HCT116 (cell line): ENCODE measurements around the gene PHF21B. TPM values are rescaled to one million over a fixed set of nuclear protein-coding genes. Genes with fewer than 3 reads are reported as not detected.

Source experiments
- ATAC-seq: fragments of 200-7000 bp; cut with Tn5 transposase; 2 replicates; pipeline ENCODE4 v1.9.1; 2020; ENCODE audit warnings: mild to moderate bottlenecking, moderate library complexity
- BruUV-seq: library from RNA; stranded (reverse); fragments of 400-500 nt; replicated peaks from 2 replicates; lab custom pipeline; 2021; lab: Mats Ljungman, UMichigan
- CTCF ChIA-PET: fragments of 300-600 bp; sonication (Branson Sonifier 250); formaldehyde crosslinking; loops from one replicate; lab custom pipeline; 2021; ENCODE audit warnings: antibody characterized with exemption; lab: Charles Lee
- POLR2A ChIA-PET: fragments of 300-600, 350-600 bp; sonication (Branson Sonifier 250); formaldehyde crosslinking; loops from one replicate; lab custom pipeline; 2021; ENCODE audit warnings: antibody characterized with exemption; lab: Charles Lee
- RAD21 ChIA-PET, 2 experiments: fragments of 300-600 bp; sonication (Branson Sonifier 250); formaldehyde crosslinking; loops; one replicate each; lab custom pipeline; 2023; ENCODE audit warnings: low total read pairs in 2 of 2; ENCODE audit not compliant: uncharacterized antibody in 2 of 2, unreplicated experiment in 2 of 2, low non-redundant PET in 1 of 2; lab: Charles Lee
- DNase-seq: peaks from one replicate; pipeline ENCODE4 v3.0.0-alpha.2; 2010; ENCODE audit warnings: low read depth, low spot score
- H2AFZ ChIP-seq: fragments of 200-600 bp; shearing (Covaris generic), sonication (generic); 2 replicates; pipeline ENCODE4 v1.6.1; 2017; ENCODE audit warnings: low read depth, mixed run types, mixed read lengths, antibody characterized with exemption, low read length; ENCODE audit not compliant: poor library complexity, severe bottlenecking
- H3K27ac ChIP-seq: 2 replicates; pipeline ENCODE4 v1.5.1; 2012; ENCODE audit warnings: low read depth, low read length
- H3K27me3 ChIP-seq: fragments of 200-600 bp; sonication (generic); 2 replicates; pipeline ENCODE4 v1.6.1; 2016; ENCODE audit warnings: mixed run types, low read length, mixed read lengths; ENCODE audit not compliant: insufficient read depth
- H3K36me3 ChIP-seq, 2 experiments: fragments of 200-500 bp in 1 of 2; fragments of 200-600 bp in 1 of 2; sonication (Bioruptor generic) in 1 of 2; sonication (generic) in 1 of 2; 2 replicates each; pipeline versions ENCODE4 v1.5.1 to v1.6.1; 2014 to 2016; ENCODE audit warnings: low read length in 2 of 2, inconsistent platforms in 1 of 2, mixed read lengths in 1 of 2, mixed run types in 1 of 2; ENCODE audit not compliant: insufficient read depth in 2 of 2, control insufficient read depth in 1 of 2
- H3K4me1 ChIP-seq, 2 experiments: fragments of 200-600 bp in 1 of 2; sonication (generic) in 1 of 2; 2 replicates each; pipeline versions ENCODE4 v1.5.1 to v1.6.1; 2012 to 2017; ENCODE audit warnings: low read length in 2 of 2, inconsistent platforms in 1 of 2, mild to moderate bottlenecking in 1 of 2, mixed read lengths in 1 of 2, mixed run types in 1 of 2, moderate library complexity in 1 of 2; ENCODE audit not compliant: insufficient read depth in 2 of 2, control insufficient read depth in 1 of 2
- H3K4me2 ChIP-seq: fragments of 200-600 bp; sonication (generic); 2 replicates; pipeline ENCODE4 v1.6.1; 2017; ENCODE audit warnings: mixed run types, low read length, mixed read lengths
- H3K4me3 ChIP-seq, 2 experiments: fragments of 200-600 bp in 1 of 2; sonication (generic) in 1 of 2; replicated peaks in 1 of 2; 2 replicates each; pipeline ENCODE4 v1.5.1; 2011 to 2016; ENCODE audit warnings: low read length in 2 of 2, control low read depth in 1 of 2, low read depth in 1 of 2, mild to moderate bottlenecking in 1 of 2, mixed read lengths in 1 of 2, mixed run types in 1 of 2
- H3K79me2 ChIP-seq: fragments of 200-600 bp; sonication (generic); 2 replicates; pipeline ENCODE4 v1.6.1; 2017; ENCODE audit warnings: mild to moderate bottlenecking, mixed run types, low read length, moderate library complexity, mixed read lengths; ENCODE audit not compliant: insufficient read depth
- H3K9ac ChIP-seq: fragments of 200-600 bp; sonication (generic); 2 replicates; pipeline ENCODE4 v1.6.1; 2016; ENCODE audit warnings: low read length, mixed read lengths
- H3K9me2 ChIP-seq: fragments of 200-600 bp; sonication (generic), shearing (Covaris generic); 2 replicates; pipeline ENCODE4 v1.6.1; 2017; ENCODE audit warnings: mixed run types, mild to moderate bottlenecking, moderate library complexity; ENCODE audit not compliant: insufficient read depth
- H3K9me3 ChIP-seq, 2 experiments: fragments of 200-500 bp in 1 of 2; fragments of 200-600 bp in 1 of 2; sonication (Bioruptor generic) in 1 of 2; sonication (generic) in 1 of 2; 2 replicates each; pipeline ENCODE4 v1.6.1; 2014 to 2017; ENCODE audit warnings: low read length in 2 of 2, mixed read lengths in 2 of 2, inconsistent platforms in 1 of 2, low read depth in 1 of 2, mild to moderate bottlenecking in 1 of 2, mixed run types in 1 of 2, moderate library complexity in 1 of 2; ENCODE audit not compliant: control insufficient read depth in 1 of 2, insufficient read depth in 1 of 2
- H4K20me1 ChIP-seq: fragments of 200-600 bp; sonication (generic), shearing (Covaris generic); 2 replicates; pipeline ENCODE4 v1.6.1; 2017; ENCODE audit warnings: mixed run types, mild to moderate bottlenecking, moderate library complexity; ENCODE audit not compliant: insufficient read depth
- CBX3 ChIP-seq: IDR thresholded peaks from 2 replicates; pipeline ENCODE4 v1.6.1; 2012; ENCODE audit warnings: low read depth
- CEBPB ChIP-seq: IDR thresholded peaks from 2 replicates; pipeline ENCODE4 v1.6.1; 2012; ENCODE audit warnings: low read depth
- EGR1 ChIP-seq: IDR thresholded peaks from 2 replicates; pipeline ENCODE4 v1.6.1; 2012; ENCODE audit warnings: low read depth
- ELF1 ChIP-seq: IDR thresholded peaks from 2 replicates; pipeline ENCODE4 v1.6.1; 2012; ENCODE audit warnings: low read depth, borderline replicate concordance
- EZH2 ChIP-seq: fragments of 200-600 bp; sonication (generic); IDR thresholded peaks from 2 replicates; pipeline ENCODE4 v1.6.1; 2017; ENCODE audit warnings: antibody characterized with exemption, mixed run types
- EZH2phosphoT487 ChIP-seq: fragments of 200-600 bp; IDR thresholded peaks from 2 replicates; pipeline ENCODE4 v1.6.1; 2018; ENCODE audit warnings: antibody characterized with exemption, borderline replicate concordance
- FOSL1 ChIP-seq: IDR thresholded peaks from 2 replicates; pipeline ENCODE4 v1.6.1; 2012; ENCODE audit warnings: low read depth
- JUND ChIP-seq: IDR thresholded peaks from 2 replicates; pipeline ENCODE4 v1.6.1; 2012
- POLR2AphosphoS5 ChIP-seq: IDR thresholded peaks from 2 replicates; pipeline ENCODE4 v1.6.1; 2011; ENCODE audit warnings: mild to moderate bottlenecking, low read depth, low read length, moderate library complexity
- RAD21 ChIP-seq: IDR thresholded peaks from 2 replicates; pipeline ENCODE4 v1.6.1; 2012; ENCODE audit warnings: low read depth, mild to moderate bottlenecking
- SIN3A ChIP-seq: IDR thresholded peaks from 2 replicates; pipeline ENCODE4 v1.6.1; 2012; ENCODE audit warnings: low read depth
- SP1 ChIP-seq: IDR thresholded peaks from 2 replicates; pipeline ENCODE4 v1.6.1; 2012; ENCODE audit warnings: low read depth
- SRF ChIP-seq: IDR thresholded peaks from 2 replicates; pipeline ENCODE4 v1.6.1; 2012; ENCODE audit warnings: low read depth
- TCF7L2 ChIP-seq: IDR thresholded peaks from 2 replicates; pipeline ENCODE4 v1.7.0; 2011; ENCODE audit warnings: borderline replicate concordance, inconsistent platforms; ENCODE audit not compliant: insufficient read depth, insufficient read length; ENCODE audit errors: extremely low read depth
- ZNF274 ChIP-seq: fragments of 200-500 bp; sonication (Bioruptor generic); IDR thresholded peaks from 2 replicates; pipeline ENCODE4 v1.6.1; 2014; ENCODE audit warnings: mild to moderate bottlenecking, low read depth, low read length, inconsistent platforms
- intact Hi-C: fragments of 100-400 bp; cut with micrococcal nuclease; formaldehyde crosslinking; loops from 2 replicates; pipeline ENCODE4 v1.10.0; 2022
- total RNA-seq: library from RNA; stranded (reverse); gene quantifications from one replicate; pipeline ENCODE4 v1.2.1, GENCODE V29; 2021; ENCODE audit not compliant: unreplicated experiment
- TF ChIP-seq, protein P1 (sequence below): IDR thresholded peaks from 2 replicates; pipeline ENCODE4 v1.6.1; 2012
- TF ChIP-seq, protein P2 (sequence below): IDR thresholded peaks from 2 replicates; pipeline ENCODE4 v1.6.1; 2012
- TF ChIP-seq, protein P3 (sequence below), 3 experiments: fragments of 200-600 bp in 1 of 3; sonication (generic) in 1 of 3; IDR thresholded peaks in 2 of 3; conservative IDR thresholded peaks in 1 of 3; 2 replicates each; pipeline ENCODE4 v1.5.1; 2012 to 2017; ENCODE audit warnings: low read depth in 2 of 3, low read length in 2 of 3, antibody characterized with exemption in 1 of 3, borderline replicate concordance in 1 of 3, control low read depth in 1 of 3, mild to moderate bottlenecking in 1 of 3, mixed read lengths in 1 of 3, mixed run types in 1 of 3, moderate library complexity in 1 of 3; ENCODE audit not compliant: insufficient read depth in 1 of 3

Gene PHF21B
- total RNA-seq, 1 experiment from 2014 or later = not detected

DNA sequence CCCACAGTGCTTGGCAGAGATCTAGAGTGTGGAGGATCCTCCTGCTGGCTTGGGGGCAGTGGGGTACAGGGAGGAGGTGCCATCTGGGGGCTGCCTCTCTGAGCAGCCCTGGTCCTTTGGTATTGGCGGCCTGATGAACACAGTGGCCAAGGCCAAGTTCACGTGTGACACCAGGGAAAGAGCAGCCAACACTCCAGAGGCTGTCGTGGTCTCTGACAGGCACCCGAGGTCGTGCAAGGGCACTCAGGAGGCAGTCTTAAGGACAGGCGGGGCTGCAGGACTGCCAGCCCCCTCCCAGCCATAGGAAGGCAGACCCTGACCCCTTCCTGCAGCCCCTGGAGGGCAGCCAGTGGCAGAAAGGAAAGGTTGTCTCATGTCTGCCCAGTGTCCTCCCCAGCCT lies 30.7 kb downstream of the PHF21B start:
- no peaks in the 10 kb centered on the region for H4K20me1 ChIP-seq
- H3K4me1 ChIP-seq = no peaks in the 10 kb centered on the region
- intact Hi-C loops = loop anchor here (5.0 kb wide), 2 partner anchors 157 to 282 kb away; no protein-coding TSS in a partner anchor
- no peak overlapping the region for H2AFZ ChIP-seq
- H3K9me3 ChIP-seq = no peaks in the 10 kb centered on the region
- no TSS peak for BruUV-seq
- ATAC-seq = no peak
- ChIA-PET RAD21 (no interaction called here), POLR2A (no interaction called here), CTCF (no interaction called here)
- no peak overlapping the region for H3K4me2 ChIP-seq
- H3K9ac ChIP-seq = no peak overlapping the region
- no peaks in the 10 kb centered on the region; a peak in 1 of 4 replicates for H3K36me3 ChIP-seq
- H3K27ac ChIP-seq = no peak overlapping the region
- peaks cover 45% of the 10 kb centered on the region for H3K27me3 ChIP-seq
- H3K4me3 ChIP-seq = no peak overlapping the region
- H3K9me2 ChIP-seq = no peaks in the 10 kb centered on the region
- no peak for DNase-seq
- TF ChIP-seq, protein P1, sequence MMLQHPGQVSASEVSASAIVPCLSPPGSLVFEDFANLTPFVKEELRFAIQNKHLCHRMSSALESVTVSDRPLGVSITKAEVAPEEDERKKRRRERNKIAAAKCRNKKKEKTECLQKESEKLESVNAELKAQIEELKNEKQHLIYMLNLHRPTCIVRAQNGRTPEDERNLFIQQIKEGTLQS = no peak
- no peak for TF ChIP-seq ZNF274
- H3K79me2 ChIP-seq = no peaks in the 10 kb centered on the region

DNA sequence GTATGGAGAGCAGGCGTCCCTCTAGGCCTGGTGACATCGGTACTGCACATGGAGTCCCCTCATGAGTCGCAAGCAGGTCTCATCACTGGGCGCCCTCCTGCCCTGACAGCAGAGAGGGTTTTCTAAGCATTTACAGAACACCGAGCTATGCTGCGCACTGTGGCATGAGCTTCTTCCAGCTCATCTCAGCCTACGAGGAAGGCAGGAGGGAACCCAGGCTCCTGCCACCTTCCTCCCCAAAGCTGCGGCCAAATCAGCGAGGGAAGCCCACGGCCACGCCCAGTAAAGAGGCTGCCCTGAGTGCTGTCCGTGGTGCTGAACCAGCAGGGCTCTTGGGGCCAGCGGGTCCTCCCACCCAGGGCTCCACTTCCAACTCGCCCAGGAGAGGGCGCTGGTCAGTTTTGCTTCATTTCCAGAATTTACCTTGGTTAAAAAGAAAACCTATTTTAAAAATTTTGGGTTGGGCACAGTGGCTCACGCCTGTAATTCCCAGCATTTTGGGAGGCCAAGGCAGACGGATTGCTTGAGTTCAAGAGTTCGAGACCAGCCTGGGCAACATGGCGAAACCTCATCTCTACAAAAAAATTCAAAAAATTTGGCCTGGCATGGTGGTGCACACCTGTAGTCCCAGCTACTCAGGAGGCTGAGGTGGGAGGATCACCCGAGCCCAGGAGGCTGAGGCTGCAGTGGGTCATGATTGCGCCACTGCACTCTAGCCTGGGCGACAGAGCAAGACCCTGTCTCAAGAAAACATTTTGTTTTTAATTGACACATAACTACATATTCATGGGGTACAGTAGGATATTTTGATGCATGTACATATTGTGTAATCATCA lies 34.2 kb downstream of the PHF21B start:
- Histone ChIP-seq H3K4me2 (no peak overlapping the region), H3K9me2 (no peaks in the 10 kb centered on the region), H3K4me1 (no peaks in the 10 kb centered on the region), H3K36me3 (no peaks in the 10 kb centered on the region), H3K9ac (no peak overlapping the region), H3K9me3 (no peaks in the 10 kb centered on the region), H2AFZ (no peak overlapping the region), H3K4me3 (no peak overlapping the region), H3K27ac (no peak overlapping the region), H3K79me2 (no peaks in the 10 kb centered on the region), H4K20me1 (no peaks in the 10 kb centered on the region), H3K27me3 (peaks cover 49% of the 10 kb centered on the region)
- peak; percentile 71 for DNase-seq
- POLR2A ChIA-PET = no interaction called here
- ATAC-seq = peak; percentile 99
- intact Hi-C loops = loop anchor here (1.0 to 5.0 kb wide), 4 partner anchors 106 to 278 kb away; no protein-coding TSS in a partner anchor
- RAD21 ChIA-PET = interaction anchor here in 1 of 2 experiments (0.6 kb wide), 1 partner anchor 11 kb away, joined by 3 read pairs; no protein-coding TSS in a partner anchor
- CTCF ChIA-PET = interaction anchor here (1.0 to 1.7 kb wide), 3 partner anchors 106 to 121 kb away, joined by 3 to 5 read pairs (median 4); no protein-coding TSS in a partner anchor
- BruUV-seq = no TSS peak
- TF ChIP-seq ELF1 (no peak), CBX3 (peak; percentile 74), JUND (no peak), SRF (no peak), SP1 (peak; percentile 28; the same call in 1 of the 2 replicates), FOSL1 (no peak), EGR1 (no peak), EZH2 (no peak), TCF7L2 (no peak), EZH2phosphoT487 (no peak), SIN3A (peak; percentile 49; the same call in 1 of the 2 replicates), RAD21 (peak; percentile 89), CEBPB (no peak), ZNF274 (no peak), POLR2AphosphoS5 (no peak)
- TF ChIP-seq, protein P2, sequence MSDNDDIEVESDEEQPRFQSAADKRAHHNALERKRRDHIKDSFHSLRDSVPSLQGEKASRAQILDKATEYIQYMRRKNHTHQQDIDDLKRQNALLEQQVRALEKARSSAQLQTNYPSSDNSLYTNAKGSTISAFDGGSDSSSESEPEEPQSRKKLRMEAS = no peak
- TF ChIP-seq, protein P3, sequence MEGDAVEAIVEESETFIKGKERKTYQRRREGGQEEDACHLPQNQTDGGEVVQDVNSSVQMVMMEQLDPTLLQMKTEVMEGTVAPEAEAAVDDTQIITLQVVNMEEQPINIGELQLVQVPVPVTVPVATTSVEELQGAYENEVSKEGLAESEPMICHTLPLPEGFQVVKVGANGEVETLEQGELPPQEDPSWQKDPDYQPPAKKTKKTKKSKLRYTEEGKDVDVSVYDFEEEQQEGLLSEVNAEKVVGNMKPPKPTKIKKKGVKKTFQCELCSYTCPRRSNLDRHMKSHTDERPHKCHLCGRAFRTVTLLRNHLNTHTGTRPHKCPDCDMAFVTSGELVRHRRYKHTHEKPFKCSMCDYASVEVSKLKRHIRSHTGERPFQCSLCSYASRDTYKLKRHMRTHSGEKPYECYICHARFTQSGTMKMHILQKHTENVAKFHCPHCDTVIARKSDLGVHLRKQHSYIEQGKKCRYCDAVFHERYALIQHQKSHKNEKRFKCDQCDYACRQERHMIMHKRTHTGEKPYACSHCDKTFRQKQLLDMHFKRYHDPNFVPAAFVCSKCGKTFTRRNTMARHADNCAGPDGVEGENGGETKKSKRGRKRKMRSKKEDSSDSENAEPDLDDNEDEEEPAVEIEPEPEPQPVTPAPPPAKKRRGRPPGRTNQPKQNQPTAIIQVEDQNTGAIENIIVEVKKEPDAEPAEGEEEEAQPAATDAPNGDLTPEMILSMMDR (IDR thresholded peaks at IDR 0.05 in 2 of 3, conservative IDR thresholded peaks at IDR 0.05 in 1 of 3; ENCODE audit: borderline replicate concordance in 1 of 3, insufficient read depth in 1 of 3, low read depth in 2 of 3, low read length in 2 of 3) = peak; percentile 85 to 91 (median 86)
- TF ChIP-seq, protein P1 = no peak
